COR-L47 (cell line): ENCODE data around the gene YLPM1.
"Not testable (repeated sequence)": the region's sequence is repeated elsewhere in the genome, so short reads cannot be mapped to it uniquely, and the experiment has no call there.

Experiments
- DNase-seq: peaks from one replicate; lab custom pipeline; 2025; lab: John Stamatoyannopoulos, UW

The YLPM1 gene

GRCh38 chr14:74762917-74763802 is at the start of gene YLPM1:
Gene YLPM1, plus strand, starts transcription at chr14:74763316. Its CDS starts 174 bp downstream, at chr14:74763490.
- DNase-seq: peak; percentile 97

- no peak for DNase-seq
These were observed 49.8 kb upstream of the YLPM1 start for GRCh38 chr14:74713395-74713735.

GRCh38 chr14:74720526-74720925 is 42.6 kb upstream of the YLPM1 start:
- DNase-seq: no peak

- no peak for DNase-seq
These were observed 40.0 kb upstream of the YLPM1 start for GRCh38 chr14:74723134-74723533.

GRCh38 chr14:74732387-74732786 is 30.7 kb upstream of the YLPM1 start:
- DNase-seq: no peak

GRCh38 chr14:74733221-74733620 is 29.9 kb upstream of the YLPM1 start:
- no peak for DNase-seq

DNA sequence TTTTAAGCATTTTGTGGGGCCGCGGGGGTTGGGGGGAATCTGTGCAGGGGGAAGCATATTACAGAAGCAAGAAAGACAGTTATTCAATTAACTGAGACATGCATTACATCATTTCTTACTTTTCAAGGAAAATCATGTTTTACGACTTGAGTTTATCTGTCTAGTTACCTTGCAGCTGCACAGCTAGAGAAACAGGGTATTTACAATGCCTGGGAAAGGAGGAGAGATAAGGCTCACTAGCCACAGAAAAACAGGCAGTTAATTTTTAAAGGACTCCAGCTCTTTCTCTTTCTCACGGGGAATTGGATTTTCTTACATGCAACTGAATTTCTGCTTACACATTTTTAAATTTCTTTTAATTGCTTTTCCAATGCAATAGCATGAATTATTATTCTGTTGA is 28.0 kb upstream of the YLPM1 start:
- DNase-seq: no peak

GRCh38 chr14:74737753-74738325 is 25.3 kb upstream of the YLPM1 start:
- no peak for DNase-seq

- no peak for DNase-seq
These were observed 23.7 kb upstream of the YLPM1 start for GRCh38 chr14:74739293-74740030.

- DNase-seq: no peak
These were observed 15.9 kb upstream of the YLPM1 start for GRCh38 chr14:74747237-74747636.

DNA sequence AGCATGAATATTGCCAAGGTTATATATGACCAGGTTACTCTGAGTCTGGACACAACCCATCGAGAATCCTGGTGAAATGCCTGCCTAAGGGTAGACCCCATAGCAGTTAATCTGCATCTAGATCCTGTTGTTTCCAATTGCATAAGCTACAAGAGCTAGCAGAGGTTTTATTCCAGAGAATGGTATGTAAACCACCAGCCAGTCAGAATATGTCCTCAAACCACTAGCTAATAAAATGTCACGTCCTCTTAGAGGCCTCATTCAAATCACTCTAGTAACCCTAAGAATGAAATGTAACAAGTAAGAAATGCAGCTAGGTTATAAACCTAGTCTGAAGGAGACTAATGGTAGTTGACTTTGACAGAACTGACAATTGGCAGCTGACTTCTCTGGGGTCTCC is 9.0 kb upstream of the YLPM1 start:
- DNase-seq: no peak

- DNase-seq: no peak
These were observed 8.2 kb upstream of the YLPM1 start for GRCh38 chr14:74754899-74755298.

DNA sequence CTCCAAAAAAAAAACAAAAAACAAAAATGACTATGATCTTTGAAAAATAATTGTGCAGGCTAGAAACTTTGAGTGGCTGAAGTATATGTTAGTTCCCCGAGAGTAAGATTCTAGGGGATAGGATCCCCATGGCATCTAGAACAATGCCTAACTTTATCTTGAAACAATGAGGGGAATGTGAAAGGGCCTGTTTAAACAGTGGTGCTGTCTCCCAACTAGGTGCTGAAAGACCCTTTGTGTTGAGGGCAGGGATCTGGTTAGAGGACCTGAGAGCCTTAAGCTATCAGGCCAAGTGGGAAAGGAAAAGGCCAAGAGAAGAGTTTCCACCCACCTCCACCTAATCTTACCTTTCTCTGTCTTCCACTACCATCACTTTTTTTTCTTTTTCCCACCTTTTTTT is 6.8 kb upstream of the YLPM1 start:
- DNase-seq: no peak

- not testable (repeated sequence) for DNase-seq
These were observed 4.6 kb upstream of the YLPM1 start for GRCh38 chr14:74758505-74758904.

DNA sequence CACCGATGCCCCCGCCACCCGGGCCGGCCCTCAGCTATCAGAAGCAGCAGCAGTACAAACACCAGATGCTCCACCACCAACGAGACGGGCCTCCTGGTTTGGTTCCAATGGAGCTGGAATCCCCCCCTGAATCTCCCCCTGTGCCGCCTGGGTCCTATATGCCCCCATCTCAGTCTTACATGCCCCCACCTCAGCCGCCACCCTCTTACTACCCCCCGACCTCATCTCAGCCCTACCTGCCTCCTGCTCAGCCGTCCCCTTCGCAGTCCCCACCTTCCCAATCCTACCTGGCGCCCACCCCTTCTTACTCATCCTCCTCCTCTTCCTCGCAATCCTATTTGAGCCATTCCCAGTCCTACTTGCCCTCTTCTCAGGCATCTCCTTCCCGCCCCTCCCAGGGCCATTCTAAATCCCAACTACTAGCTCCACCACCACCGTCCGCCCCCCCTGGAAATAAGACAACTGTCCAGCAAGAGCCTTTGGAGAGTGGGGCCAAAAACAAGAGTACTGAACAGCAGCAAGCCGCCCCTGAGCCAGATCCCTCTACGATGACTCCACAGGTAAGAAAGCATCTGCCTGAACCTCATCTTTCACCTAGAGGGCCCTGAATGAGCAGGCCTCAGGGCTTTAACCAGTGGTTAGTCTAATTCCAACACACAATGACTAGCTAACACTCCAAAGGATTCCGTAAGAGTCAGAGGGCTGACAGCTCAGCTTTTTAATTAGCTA is 851 bp downstream of the YLPM1 start:
- DNase-seq: no peak

GRCh38 chr14:74765721-74766120 is 2.6 kb downstream of the YLPM1 start:
- no peak for DNase-seq

- no peak for DNase-seq
These were observed 8.3 kb downstream of the YLPM1 start for GRCh38 chr14:74771399-74771798.

- no peak for DNase-seq
These were observed 21.5 kb downstream of the YLPM1 start for GRCh38 chr14:74784634-74785033.

- DNase-seq: no peak
These were observed 22.0 kb downstream of the YLPM1 start for GRCh38 chr14:74785056-74785613.

GRCh38 chr14:74786796-74787315 is 23.7 kb downstream of the YLPM1 start:
- no peak for DNase-seq

DNA sequence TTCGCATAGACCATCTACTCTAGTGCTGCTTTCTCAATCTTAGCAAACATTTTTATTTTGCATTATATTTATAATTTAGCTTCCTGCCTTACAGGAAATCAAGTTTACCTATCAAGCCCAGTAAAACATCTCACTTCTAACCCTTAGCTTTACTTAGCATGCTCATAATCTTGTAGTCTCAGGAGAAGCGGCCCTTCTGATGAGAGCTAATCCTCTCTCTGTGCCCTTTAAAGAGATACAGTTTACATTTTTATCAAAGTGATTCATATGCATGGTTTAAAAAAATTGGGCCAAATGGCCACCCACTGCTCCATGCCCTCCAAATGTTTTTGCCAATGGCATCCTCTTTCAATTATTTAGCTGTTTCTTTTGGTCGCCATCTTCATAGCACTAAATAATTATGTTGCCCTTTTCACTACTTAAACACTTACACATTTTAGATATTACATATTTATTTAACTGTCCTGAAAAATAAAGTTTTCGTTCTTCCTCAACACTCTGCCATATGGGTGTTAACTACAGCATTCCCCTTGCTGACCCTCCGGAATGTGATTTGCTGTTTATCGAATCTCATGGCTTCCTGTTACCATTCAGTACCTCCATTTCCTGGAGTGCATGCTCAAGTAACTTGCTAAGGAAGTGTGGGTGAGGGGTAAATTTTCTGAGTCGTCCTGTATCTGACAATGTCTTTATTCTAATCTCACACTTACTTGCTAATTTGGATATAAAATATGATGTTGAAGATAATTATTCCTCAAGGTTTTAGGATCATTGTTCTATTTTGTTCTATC is 29.3 kb downstream of the YLPM1 start:
- DNase-seq: no peak
